NT2/D1 (cell line): ENCODE data around the gene ARHGEF18.

Experiments
- SUZ12 ChIP-seq: IDR thresholded peaks from 2 replicates; pipeline ENCODE4 v1.6.1; 2011; ENCODE audit not compliant: insufficient read length, insufficient read depth; ENCODE audit errors: extremely low read depth
- YY1 ChIP-seq: IDR thresholded peaks from 2 replicates; pipeline ENCODE4 v1.6.1; 2011; ENCODE audit not compliant: insufficient read length, insufficient read depth
- ZNF274 ChIP-seq: IDR thresholded peaks from 2 replicates; pipeline ENCODE4 v1.6.1; 2011; ENCODE audit warnings: mild to moderate bottlenecking, low read depth, low read length

- TF ChIP-seq ZNF274 (no peak), SUZ12 (no peak), YY1 (no peak)
Observed at GRCh38 chr19:7366701-7367420, 18.1 kb downstream of the ARHGEF18 start.
